ENCODE data around the gene PLA2G6. TPM values are rescaled to one million over a fixed set of nuclear protein-coding genes. Genes with fewer than 3 reads are reported as not detected.
"Not testable (repeated sequence)": the region's sequence is repeated elsewhere in the genome, so short reads cannot be mapped to it uniquely, and the experiment has no call there.

The PLA2G6 gene
- total RNA-seq, 1 experiment from 2014 or later = 2.5 TPM

- no peak for DNase-seq (ENCODE audit: low spot score)
Measured at GRCh38 chr22:38167988-38168407, 13.6 kb downstream of the PLA2G6 start.

- DNase-seq (ENCODE audit: low spot score) = no peak
Measured at GRCh38 chr22:38165922-38166593, 15.6 kb downstream of the PLA2G6 start.

- DNase-seq (ENCODE audit: low spot score) = no peak
Measured at GRCh38 chr22:38164551-38164918, 17.1 kb downstream of the PLA2G6 start.

- no peak for DNase-seq (ENCODE audit: low spot score)
Measured at GRCh38 chr22:38163844-38164550, 17.6 kb downstream of the PLA2G6 start.

GRCh38 chr22:38162881-38163843 lies 18.5 kb downstream of the PLA2G6 start:
- no peak for DNase-seq (ENCODE audit: low spot score)

- DNase-seq (ENCODE audit: low spot score) = no peak
Measured at GRCh38 chr22:38155703-38156102, 25.9 kb downstream of the PLA2G6 start.

GRCh38 chr22:38154563-38154915 lies 27.1 kb downstream of the PLA2G6 start:
- not testable (repeated sequence) for DNase-seq (ENCODE audit: low spot score)

GRCh38 chr22:38153821-38154562 lies 27.6 kb downstream of the PLA2G6 start:
- DNase-seq (ENCODE audit: low spot score) = no peak

- DNase-seq (ENCODE audit: low spot score) = no peak
Measured at GRCh38 chr22:38151126-38151500, 30.5 kb downstream of the PLA2G6 start.

- peak; percentile 82 for DNase-seq (ENCODE audit: low spot score)
Measured at GRCh38 chr22:38148245-38148644, 33.4 kb downstream of the PLA2G6 start.

- not testable (repeated sequence) for DNase-seq (ENCODE audit: low spot score)
Measured at GRCh38 chr22:38146166-38146565, 35.5 kb downstream of the PLA2G6 start.

- peak; percentile 55 for DNase-seq (ENCODE audit: low spot score)
Measured at GRCh38 chr22:38144025-38144405, 37.6 kb downstream of the PLA2G6 start.

- no peak for DNase-seq (ENCODE audit: low spot score)
Measured at GRCh38 chr22:38142606-38143005, 39.0 kb downstream of the PLA2G6 start.

GRCh38 chr22:38141217-38141973 lies 40.2 kb downstream of the PLA2G6 start:
- peak; percentile 3 for DNase-seq (ENCODE audit: low spot score)

GRCh38 chr22:38139901-38140300 lies 41.7 kb downstream of the PLA2G6 start:
- DNase-seq (ENCODE audit: low spot score) = peak; percentile 1

GRCh38 chr22:38138961-38139360 lies 42.7 kb downstream of the PLA2G6 start:
- peak; percentile 1 for DNase-seq (ENCODE audit: low spot score)

- no peak for DNase-seq (ENCODE audit: low spot score)
Measured at GRCh38 chr22:38137876-38138687, 43.5 kb downstream of the PLA2G6 start.

- no peak for DNase-seq (ENCODE audit: low spot score)
Measured at GRCh38 chr22:38136607-38137006, 45.0 kb downstream of the PLA2G6 start.

- peak; percentile 90 for DNase-seq (ENCODE audit: low spot score)
Measured at GRCh38 chr22:38135133-38135706, 46.4 kb downstream of the PLA2G6 start.

GRCh38 chr22:38133331-38133730 lies 48.3 kb downstream of the PLA2G6 start:
- no peak for DNase-seq (ENCODE audit: low spot score)
